GM21381 (cell line): ENCODE results near the gene UST.
"Not testable (repeated sequence)": the region's sequence is repeated elsewhere in the genome, so short reads cannot be mapped to it uniquely, and the experiment has no call there.

ENCODE experiments used
- ATAC-seq: cut with Tn5 transposase; IDR thresholded peaks from one replicate; pipeline ENCODE4 v1.9.1; 2021; ENCODE audit warnings: mild to moderate bottlenecking, moderate library complexity; ENCODE audit not compliant: unreplicated experiment

The UST gene

GRCh38 chr6:148934539-148934938 is 187.7 kb downstream of the UST start:
- no peak for ATAC-seq

- no peak for ATAC-seq
These were observed 188.1 kb downstream of the UST start for GRCh38 chr6:148934961-148935360.

GRCh38 chr6:148935705-148936435 is 189.0 kb downstream of the UST start:
- no peak for ATAC-seq

- no peak for ATAC-seq
These were observed 196.6 kb downstream of the UST start for GRCh38 chr6:148943451-148943850.

GRCh38 chr6:148944608-148945007 is 197.8 kb downstream of the UST start:
- no peak for ATAC-seq

GRCh38 chr6:148945301-148946021 is 198.6 kb downstream of the UST start:
- ATAC-seq: no peak

GRCh38 chr6:148947621-148948444 is 201.0 kb downstream of the UST start:
- peak; percentile 87 for ATAC-seq

- no peak for ATAC-seq
These were observed 204.8 kb downstream of the UST start for GRCh38 chr6:148951662-148952061.

GRCh38 chr6:148952147-148953035 is 205.6 kb downstream of the UST start:
- no peak for ATAC-seq

- no peak for ATAC-seq
These were observed 207.6 kb downstream of the UST start for GRCh38 chr6:148954461-148954860.

GRCh38 chr6:148954934-148955333 is 208.1 kb downstream of the UST start:
- no peak for ATAC-seq

- ATAC-seq: no peak
These were observed 208.6 kb downstream of the UST start for GRCh38 chr6:148955441-148955840.

GRCh38 chr6:148956163-148956562 is 209.3 kb downstream of the UST start:
- ATAC-seq: not testable (repeated sequence)

GRCh38 chr6:148957752-148958151 is 210.9 kb downstream of the UST start:
- ATAC-seq: no peak

GRCh38 chr6:148959008-148959407 is 212.2 kb downstream of the UST start:
- no peak for ATAC-seq

GRCh38 chr6:148959501-148959900 is 212.7 kb downstream of the UST start:
- no peak for ATAC-seq

- ATAC-seq: no peak
These were observed 216.2 kb downstream of the UST start for GRCh38 chr6:148962854-148963515.

- no peak for ATAC-seq
These were observed 216.9 kb downstream of the UST start for GRCh38 chr6:148963738-148964137.

- ATAC-seq: no peak
These were observed 217.6 kb downstream of the UST start for GRCh38 chr6:148964467-148964866.

GRCh38 chr6:148965287-148965686 is 218.5 kb downstream of the UST start:
- ATAC-seq: no peak
